ENCODE results near the gene TAOK1.
A peak's percentile ranks its signal among the peaks of the same experiment; 100 is the strongest.

Gene TAOK1

GRCh38 chr17:29572691-29573557 is 182.8 kb downstream of the TAOK1 start:
- peak; percentile 36 for DNase-seq

- DNase-seq: no peak
Observed at GRCh38 chr17:29573558-29573869, 183.4 kb downstream of the TAOK1 start.

GRCh38 chr17:29573871-29574731 is 183.9 kb downstream of the TAOK1 start:
- no peak for DNase-seq

DNA sequence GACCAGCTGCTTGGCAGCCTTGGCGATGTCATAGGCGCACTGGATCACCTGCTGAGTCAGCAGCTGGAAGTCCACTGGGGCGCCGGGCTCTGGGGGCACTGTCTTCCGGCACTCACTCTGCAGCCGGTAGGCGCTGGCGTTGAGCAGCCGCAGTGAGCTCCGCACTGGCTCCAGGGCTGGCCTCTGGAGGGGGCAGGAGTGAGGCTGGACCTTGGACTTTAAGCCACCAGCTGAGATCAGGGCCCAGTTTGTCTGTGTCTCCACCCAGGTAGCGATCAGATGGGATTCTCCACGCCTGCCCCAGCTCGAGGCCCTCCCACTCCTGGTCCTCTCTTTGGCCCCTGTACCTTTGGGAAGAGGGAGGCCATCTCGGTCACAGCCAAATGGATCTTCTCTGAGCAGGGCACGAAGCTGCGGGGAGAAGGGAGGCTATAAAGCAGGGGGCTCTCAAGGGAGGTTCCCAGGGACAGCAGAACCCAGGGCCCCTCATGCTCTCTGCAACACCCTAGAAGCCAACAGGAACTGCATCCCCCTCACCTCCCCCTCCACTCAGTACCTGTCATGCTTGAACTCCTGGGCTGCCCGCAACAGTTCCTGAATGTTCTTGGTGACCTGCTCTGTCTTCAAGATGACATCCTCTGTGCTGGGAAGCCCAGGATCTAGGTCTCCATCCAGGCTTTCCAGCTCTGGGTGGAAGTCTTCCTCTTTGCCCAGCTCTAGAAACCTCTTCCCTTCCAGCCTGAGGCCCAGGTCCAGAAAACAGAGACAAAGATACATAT is 184.8 kb downstream of the TAOK1 start:
- DNase-seq: no peak

DNA sequence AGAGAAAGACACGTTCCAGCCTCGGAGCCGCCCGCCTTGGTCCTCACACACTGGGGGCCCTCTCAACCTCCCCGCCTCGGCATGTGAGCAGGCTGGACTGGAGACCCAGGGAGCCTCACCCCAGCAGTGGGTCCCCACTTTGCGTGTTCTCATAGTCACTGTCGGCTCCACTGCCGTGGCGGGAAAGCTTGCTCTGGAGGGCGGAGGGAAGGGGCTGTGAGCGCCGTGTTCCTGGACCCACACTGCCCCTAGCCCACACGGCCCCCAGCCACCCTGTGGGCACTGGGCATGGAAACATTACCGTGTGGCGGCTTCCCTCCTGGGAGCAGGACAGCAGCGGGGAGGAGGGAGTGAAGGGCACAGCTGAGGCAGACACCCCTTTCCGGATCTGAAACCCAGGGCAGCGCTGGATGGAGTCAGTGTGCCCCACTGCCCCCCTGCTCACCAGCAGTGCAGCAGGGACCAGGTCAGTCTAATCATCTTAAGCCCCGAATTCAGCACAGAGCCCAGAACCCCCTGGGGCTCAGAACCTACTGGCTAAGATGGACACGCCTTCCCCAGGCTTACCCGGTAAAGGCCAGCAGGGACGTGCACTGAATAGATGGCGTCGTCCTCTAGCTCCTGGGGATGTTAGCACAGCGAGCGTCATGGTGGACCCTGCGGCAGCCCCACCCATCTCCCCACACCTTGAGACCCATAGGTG is 185.5 kb downstream of the TAOK1 start:
- no peak for DNase-seq

DNA sequence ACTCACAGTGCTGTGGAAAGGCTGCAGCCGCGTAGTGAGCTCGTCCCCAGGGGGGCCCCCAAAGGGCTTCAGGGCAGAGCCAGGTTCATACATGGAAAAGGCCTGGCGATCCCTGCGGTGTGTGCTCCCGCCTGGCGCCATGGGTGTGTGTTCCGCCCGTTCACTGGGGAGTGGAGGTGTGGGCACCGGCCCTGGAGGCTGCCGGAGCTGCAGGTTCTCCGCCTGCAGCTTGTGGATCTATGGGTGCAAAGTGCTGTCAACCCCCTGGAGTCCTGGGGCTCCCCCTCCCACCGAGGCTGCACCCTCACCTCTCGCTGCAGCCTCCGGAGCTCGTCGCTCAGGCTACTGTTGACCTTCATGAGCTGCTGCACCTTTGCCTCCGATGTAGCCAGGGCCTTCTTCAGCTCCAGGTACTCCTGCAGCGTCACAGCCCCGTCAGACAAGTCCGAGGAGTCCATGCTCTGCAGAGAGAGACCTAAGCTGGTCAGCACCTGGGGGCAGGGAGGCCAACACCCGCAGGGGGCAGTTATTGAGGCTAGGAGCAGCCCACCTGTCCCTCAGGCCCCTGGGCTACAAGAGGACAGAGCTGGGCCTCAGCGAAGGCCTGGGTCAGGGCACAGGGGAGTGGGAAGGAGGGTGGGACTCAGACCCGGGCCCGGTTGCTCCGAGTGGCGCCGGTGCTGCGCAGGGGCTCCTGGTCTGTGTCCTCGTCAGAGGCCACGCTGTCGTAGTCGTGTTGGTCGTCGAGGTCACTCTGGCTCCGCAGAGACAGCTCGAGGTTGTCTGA is 186.2 kb downstream of the TAOK1 start:
- DNase-seq: no peak

- no peak for DNase-seq
Observed at GRCh38 chr17:29577001-29577370, 186.8 kb downstream of the TAOK1 start.

- no peak for DNase-seq
Observed at GRCh38 chr17:29577385-29578211, 187.4 kb downstream of the TAOK1 start.

- DNase-seq: no peak
Observed at GRCh38 chr17:29578626-29579485, 188.7 kb downstream of the TAOK1 start.

GRCh38 chr17:29579866-29580771 is 190.0 kb downstream of the TAOK1 start:
- DNase-seq: peak; percentile 88

GRCh38 chr17:29581583-29582253 is 191.6 kb downstream of the TAOK1 start:
- DNase-seq: no peak

DNA sequence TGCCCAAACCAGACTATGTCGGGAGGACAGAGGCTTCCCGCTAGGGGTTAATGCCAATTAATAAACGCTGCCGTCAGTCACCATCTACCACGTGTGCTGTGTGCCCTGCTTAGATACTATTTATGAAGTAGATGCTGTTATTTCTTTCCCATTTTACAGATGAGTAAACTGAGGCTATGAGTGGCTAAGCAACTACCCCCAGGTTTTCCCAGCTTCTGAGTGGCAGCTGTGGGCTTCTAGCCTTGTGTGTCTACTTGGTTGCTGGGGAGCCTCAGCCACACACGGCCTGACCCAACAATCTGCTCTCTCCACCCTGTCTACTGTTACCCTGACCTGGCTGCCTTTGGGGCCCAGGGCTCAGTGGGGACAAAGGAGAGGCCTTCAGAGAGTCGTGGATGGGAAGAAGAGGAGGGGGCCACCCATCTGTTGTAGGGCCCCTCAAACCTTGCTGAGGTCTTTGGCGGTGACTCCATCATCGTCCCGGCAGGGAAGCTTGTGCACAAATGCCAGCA is 192.1 kb downstream of the TAOK1 start:
- no peak for DNase-seq

DNA sequence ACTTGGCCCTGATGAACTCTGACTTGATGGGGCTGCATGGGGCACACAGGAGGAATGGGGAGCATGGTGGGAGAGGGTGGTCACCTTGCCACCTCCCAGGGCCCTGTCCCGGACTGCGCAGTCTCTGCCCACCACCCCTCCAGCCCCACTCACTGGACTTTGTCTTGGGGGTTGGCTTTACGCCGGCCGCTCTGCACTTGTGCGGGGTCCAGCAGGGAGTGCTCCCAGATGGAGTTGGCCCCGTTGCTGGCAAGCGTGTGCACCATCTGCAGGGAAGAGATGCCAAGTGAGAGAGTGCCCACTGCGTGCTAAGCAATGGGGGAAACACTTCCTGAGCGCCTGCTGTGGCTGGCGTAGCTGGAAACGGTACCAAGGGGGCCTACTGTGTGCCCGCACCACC is 192.6 kb downstream of the TAOK1 start:
- DNase-seq: no peak

GRCh38 chr17:29583324-29584248 is 193.4 kb downstream of the TAOK1 start:
- DNase-seq: no peak

DNA sequence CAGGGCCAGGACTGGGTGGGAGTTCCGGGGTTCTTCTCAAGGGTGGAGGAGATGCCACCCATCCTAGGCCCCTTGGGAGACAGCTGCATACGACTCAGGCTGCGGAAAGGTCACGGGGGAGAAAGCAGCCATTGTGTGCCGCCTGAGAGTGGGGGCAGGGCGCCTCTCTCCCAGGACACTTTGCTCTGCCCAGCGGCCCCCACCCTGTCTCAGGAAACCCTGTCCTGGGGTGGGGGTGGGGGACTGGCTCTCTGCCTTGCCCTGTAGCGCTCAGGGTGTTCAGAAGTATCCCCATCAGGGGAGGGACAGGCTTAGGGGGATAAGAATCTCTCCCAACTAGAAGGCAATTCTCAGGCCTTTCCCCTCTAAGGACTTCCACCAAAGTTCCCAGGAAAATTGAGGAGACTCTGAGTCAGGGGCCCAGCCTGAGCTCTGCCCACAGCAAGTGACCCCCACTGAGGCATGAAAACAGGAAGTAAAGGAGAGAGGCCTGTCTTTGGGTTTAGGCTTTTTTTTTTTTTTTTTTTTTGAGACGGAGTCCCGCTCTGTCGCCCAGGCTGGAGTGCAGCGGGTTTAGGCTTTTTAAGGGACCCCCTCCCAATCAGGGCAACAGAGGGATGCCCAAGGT is 194.4 kb downstream of the TAOK1 start:
- DNase-seq: no peak

DNA sequence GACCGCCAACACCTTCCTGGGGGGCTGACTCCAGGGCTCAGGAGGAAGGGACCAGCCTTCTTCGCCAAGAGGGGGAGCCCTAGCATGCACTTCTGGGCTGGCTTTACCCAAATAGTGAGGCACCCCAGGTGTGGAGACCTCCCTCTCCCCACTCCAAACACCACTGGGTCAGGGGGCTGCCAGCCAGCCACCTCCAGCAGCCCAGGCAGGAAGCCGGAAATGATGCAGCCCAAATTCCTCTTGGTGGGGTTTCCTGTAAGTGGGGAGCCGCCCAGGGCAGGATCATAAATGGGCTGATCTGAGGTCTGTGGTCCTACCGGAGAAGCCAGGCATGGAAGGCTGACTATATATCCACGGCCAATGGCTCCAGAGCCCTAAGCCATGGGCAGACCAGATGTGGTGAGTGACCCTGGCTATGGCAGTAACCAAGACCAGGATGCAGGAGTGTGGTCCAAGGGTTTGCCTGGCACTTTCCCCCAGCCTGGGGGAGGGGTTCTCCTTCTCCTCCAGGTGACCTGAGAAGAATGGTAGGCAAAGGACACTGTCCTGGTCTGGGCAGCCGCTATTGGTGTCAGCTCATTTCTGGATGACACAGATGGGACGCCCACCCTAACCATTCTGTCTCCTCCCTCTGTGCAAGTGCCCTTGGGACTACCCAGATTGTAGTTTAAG is 195.1 kb downstream of the TAOK1 start:
- DNase-seq: peak; percentile 24
